H4 (cell line): ENCODE measurements around the gene AGL. TPM values are rescaled to one million over a fixed set of nuclear protein-coding genes. Genes with fewer than 3 reads are reported as not detected.
"Not testable (repeated sequence)": the region's sequence is repeated elsewhere in the genome, so short reads cannot be mapped to it uniquely, and the experiment has no call there.

Source experiments
- DNase-seq: peaks from one replicate; pipeline ENCODE4 v3.0.0-alpha.2; 2015; ENCODE audit warnings: low spot score
- total RNA-seq: library from RNA; depleted of rRNA; stranded (reverse); fragments of >200 nt; shearing (Covaris generic); gene quantifications from 2 replicates; pipeline ENCODE4 v1.2.3, GENCODE V29; 2014

Gene AGL
- total RNA-seq, 1 experiment from 2014 or later: 10.6 TPM

GRCh38 chr1:99851850-99852454, 1.8 kb downstream of the AGL start:
- DNase-seq: no peak

DNA sequence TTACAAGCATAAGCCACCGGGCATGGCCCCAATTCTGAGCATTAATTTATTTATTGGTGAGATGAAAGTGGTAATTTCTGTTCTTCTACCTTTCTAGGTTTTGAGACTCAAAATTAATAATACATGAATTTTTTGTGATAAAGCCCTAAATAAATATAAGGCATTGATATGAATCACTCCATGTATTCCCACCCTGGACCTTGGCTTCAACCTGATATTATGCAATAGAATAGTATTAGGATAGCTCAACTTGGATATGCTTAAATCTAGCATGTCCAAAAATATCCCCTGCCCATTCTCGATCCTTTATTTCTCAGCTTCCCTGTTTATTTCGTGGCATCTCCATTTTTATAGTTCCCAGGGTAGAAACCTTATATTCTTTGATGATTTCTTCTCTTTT, 2.5 kb downstream of the AGL start:
- no peak for DNase-seq

DNA sequence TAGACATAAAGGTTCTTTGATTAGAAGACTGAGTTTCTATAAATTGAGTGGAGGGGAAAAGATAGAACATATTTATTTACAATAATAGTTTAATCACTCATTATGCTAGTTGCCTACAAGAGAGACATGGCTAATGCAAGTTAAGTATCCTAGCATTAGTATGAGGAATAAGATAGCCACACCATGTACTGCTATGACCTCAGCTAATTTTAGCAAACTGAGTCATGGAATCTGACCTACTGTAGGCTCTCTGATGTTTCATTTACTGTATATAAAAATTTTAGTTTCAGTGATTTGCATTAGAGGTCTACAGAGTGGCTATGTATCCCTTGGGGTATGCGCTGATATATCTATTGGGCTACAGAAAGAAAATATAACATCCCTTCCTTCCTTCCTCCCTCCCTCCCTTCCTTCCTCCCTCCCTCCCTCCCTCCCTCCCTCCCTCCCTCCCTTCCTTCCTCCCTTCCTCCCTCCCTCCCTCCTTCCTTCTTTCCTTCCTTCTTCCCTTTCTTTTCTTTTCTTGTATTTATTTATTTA, 5.8 kb downstream of the AGL start:
- DNase-seq: no peak

- DNase-seq: not testable (repeated sequence)
Observed at GRCh38 chr1:99857041-99857440, 6.9 kb downstream of the AGL start.

DNA sequence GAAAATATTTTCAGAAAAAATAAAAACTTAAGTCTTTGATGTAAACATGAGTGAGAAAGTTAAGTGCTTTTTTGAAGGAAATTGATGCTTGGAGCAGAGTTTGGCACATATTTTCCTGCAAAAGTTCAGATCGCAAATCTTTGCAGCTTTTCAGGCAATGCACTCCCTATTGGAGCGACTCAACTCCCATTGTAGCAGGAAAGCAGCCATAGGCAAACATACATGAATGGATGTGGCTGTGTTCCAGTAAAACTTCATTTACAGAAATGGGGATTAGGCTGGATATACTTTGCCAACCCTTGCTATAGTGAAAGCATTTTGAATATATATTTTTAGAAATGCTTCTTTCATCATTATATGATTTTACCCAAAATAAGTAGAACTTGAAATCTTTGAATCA, 8.1 kb downstream of the AGL start:
- DNase-seq: no peak

GRCh38 chr1:99858881-99859280, 8.7 kb downstream of the AGL start:
- no peak for DNase-seq

DNA sequence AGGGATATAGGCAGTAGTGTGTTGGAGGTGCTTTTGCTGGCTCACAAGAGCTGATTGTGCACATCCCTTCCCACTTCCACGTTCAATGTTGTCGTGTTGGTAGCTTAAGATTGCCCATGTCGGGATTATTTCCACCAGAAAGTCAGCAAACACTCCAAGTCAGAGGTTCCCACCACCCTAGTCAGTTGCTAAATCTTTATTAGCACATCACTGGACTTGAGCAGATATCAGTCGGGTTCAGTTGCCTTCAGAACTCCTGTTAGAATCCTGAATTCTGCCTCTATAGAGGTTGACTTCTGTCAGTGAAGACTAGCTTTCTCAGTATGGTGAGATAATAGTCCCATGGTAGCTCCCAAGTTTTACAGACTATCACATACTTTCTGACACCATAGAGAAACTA, 10.5 kb downstream of the AGL start:
- DNase-seq: no peak

- no peak for DNase-seq
Observed at GRCh38 chr1:99867682-99868081, 17.5 kb downstream of the AGL start.

DNA sequence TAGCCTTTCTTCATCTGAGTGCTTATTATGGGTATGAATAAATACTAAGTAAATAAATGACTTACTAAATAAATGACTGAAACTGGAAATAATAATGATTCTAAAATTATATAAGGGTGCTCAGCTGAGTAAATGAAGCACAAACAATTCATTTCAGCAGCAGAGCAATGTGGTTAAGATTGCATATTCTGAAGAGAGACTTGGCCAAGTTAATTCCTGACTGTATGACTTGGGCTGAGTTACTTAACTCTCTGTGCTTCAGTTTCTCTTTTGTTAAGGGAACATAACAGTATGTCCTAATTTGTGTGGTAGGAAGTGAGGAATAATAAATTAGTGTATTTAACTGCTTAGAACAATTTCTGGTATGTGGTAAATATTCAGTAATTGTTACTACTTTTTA, 19.1 kb downstream of the AGL start:
- DNase-seq: peak; percentile 4

DNA sequence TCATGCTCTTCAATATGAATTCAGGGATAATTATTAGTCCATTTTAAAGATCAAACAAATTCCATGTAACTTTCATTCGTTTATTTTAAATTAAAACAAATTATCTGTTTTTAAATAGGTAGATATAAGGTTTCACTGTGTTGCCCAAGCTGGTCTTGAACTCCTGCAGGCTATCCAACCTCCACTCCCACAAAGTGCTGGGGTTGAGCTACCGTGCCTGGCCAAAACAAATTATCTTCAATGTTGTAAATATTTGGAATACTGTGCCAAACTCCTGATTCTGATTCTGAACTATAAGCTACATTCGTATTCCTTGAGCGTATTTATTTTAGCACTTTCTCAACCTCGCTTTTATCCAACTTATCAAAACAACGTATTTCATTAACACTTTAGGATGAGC, 19.6 kb downstream of the AGL start:
- DNase-seq: no peak

DNA sequence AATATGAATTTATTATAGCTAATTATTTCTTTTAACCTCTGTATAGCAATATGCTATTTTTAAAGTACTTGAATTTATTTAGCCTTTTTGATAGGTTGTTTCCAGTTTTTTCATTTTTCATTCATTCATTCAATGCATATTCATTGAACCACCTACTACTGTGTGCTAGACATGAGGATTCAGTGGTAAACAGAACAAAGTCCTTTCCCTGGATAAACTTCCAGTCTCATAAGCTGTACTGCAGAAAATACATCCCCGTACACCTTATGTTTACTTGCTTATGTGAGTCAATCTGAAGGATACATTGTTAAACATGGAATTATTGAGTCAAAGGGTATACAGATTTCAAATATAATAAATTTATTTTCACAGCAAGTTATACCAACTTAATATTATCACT, 21.9 kb downstream of the AGL start:
- no peak for DNase-seq

- no peak for DNase-seq
Observed at GRCh38 chr1:99877568-99877967, 27.4 kb downstream of the AGL start.

GRCh38 chr1:99886179-99886578, 36.0 kb downstream of the AGL start:
- no peak for DNase-seq

DNA sequence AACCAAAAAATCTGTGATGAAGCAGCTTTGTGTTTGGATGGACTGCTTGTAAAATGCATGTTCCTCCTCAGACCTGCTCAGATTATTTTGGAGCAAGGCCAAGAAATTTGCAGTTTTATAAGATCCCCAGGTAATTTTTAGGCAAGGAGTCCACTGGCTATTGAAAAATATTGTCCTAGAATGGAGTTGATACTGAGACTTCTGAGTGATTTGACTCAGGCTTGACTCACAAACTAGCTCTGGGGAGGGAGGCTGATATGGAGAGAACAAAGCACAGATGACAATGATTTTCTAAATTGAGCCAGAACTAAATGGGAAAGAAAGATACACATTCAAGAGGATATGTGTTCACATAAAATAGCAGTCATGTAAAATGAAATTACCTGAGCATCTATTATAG, 36.7 kb downstream of the AGL start:
- DNase-seq: no peak

DNA sequence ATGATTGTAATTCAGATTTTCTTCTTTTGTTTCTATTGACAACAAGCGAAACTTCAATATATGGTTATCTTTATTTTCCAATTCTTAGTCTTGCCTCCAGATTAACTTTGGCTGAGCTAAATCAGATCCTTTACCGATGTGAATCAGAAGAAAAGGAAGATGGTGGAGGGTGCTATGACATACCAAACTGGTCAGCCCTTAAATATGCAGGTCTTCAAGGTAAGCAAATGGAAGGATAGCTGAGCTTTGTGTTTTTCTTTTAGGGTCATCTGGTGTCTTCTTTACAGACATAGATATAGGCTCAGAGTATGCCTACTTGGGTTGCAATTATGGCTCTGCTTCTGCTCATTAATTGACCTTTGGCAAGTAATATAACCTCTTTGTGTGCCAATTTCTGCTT, 37.7 kb downstream of the AGL start:
- DNase-seq: no peak

DNA sequence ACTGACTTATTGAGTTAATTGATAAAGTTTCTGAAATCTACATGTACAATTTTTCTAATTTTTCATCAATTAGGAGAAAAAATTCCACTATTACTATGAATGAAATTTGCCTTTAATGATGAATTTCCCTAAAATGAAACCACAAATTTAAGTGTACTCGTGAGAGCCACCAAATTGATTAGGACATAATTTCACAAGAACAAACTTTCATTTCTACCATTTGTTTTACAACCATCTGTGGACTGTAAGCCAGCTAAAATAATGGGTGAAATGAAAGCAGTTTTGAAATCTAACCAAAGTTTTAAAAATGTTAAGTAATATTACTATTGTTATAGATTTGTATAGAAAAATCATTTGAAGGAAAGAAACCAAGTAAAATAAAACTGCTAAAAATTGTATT, 41.8 kb downstream of the AGL start:
- no peak for DNase-seq

- DNase-seq: not testable (repeated sequence)
Observed at GRCh38 chr1:99903278-99903677, 53.1 kb downstream of the AGL start.

GRCh38 chr1:99906535-99906934, 56.4 kb downstream of the AGL start:
- no peak for DNase-seq

- no peak for DNase-seq
Observed at GRCh38 chr1:99917214-99917613, 67.1 kb downstream of the AGL start.

GRCh38 chr1:99919220-99919619, 69.1 kb downstream of the AGL start:
- DNase-seq: no peak

- no peak for DNase-seq
Observed at GRCh38 chr1:99934801-99935200, 84.6 kb downstream of the AGL start.

DNA sequence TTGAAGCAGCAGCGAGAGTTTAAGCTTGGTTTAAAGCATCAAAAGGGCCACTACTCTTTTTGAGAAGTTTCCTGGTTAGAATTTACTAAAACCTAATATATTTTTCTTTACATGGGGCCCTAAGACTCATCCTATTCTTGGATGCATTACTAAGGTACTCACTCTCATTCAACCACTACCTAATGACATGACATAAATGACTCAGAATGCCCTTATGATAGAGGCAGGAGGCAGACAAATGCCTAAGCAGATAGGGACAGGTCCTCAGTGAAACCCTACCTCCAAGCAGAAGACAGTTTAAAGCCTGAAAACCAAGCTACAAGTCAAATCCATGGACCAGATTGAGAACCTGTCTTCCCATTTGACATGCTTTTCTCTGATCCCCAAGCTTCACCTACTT, 85.4 kb downstream of the AGL start:
- DNase-seq: no peak

DNA sequence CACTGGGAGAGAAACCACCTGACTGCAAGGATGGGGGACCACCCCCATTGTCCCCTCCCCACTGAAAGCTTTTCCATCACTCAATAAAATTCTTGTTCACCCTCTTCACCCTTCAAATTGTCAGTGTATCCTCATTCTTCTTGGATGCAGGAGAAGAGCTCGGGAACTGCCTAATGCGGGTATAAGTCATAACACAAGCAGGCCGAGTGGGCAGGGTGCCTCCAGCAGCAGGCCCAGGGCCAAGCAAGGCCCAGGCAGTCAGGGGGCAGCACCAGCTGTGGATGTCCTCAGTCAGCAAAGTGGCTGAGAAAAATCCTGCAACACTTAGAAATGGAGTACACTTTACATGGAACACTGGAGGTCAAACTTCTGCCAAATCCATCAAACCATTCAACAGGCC, 85.9 kb downstream of the AGL start:
- DNase-seq: no peak

DNA sequence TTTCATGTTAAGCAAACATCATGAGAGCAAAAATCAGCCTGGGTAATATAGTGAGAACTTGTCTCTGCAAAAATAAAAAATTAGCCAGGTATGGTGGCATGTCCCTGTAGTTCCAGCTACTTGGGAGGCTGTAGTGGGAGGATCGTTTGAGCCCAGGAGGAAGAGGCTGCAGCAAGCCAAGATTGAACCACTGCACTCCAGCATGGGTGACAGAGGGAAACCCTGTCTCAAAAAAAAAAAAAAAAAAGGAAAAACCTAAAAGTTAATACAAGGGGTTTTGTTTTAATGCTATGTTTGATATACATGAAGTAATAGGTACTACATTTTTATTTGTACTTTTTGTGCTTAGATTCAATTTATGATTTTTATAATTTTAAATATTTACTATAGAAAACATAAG, 92.6 kb downstream of the AGL start:
- DNase-seq: no peak
